GM13977 (cell line): ENCODE measurements around the gene TBC1D2B.
"Not testable (repeated sequence)": the region's sequence is repeated elsewhere in the genome, so short reads cannot be mapped to it uniquely, and the experiment has no call there.

Experiments used
- DNase-seq: peaks from one replicate; pipeline ENCODE4 v3.0.0; 2012; ENCODE audit warnings: low spot score
- CTCF ChIP-seq: IDR thresholded peaks from 2 replicates; pipeline ENCODE4 v1.5.1; 2012; ENCODE audit warnings: mild to moderate bottlenecking, control low read depth; ENCODE audit not compliant: insufficient read depth; ENCODE audit errors: extremely low read depth, missing control alignments
- in situ Hi-C: fragments of 300-500 bp; cut with MboI; formaldehyde crosslinking; loops from one replicate; pipeline ENCODE4 v1.12.0; 2022; ENCODE audit warnings: low sequenced_read_pairs, low pct_unique_long_range_greater_than_20kb, mixed read lengths, inconsistent platforms; ENCODE audit not compliant: unreplicated experiment

The TBC1D2B gene

GRCh38 chr15:77980098-77980497 is 97.4 kb downstream of the TBC1D2B start:
- no peak for DNase-seq
- no peak for TF ChIP-seq CTCF
- in situ Hi-C loops, result no loop called here

- in situ Hi-C loops, result not testable (repeated sequence)
These were observed 98.4 kb downstream of the TBC1D2B start for GRCh38 chr15:77979157-77979556.

GRCh38 chr15:77978759-77979145 is 98.8 kb downstream of the TBC1D2B start:
- DNase-seq, in situ Hi-C loops: not testable (repeated sequence)

More at GRCh38 chr15:77979157-77979556, 98.4 kb downstream of the TBC1D2B start:
- not testable (repeated sequence) for DNase-seq

- DNase-seq, in situ Hi-C loops: not testable (repeated sequence)
These were observed 99.4 kb downstream of the TBC1D2B start for GRCh38 chr15:77977903-77978758.

- DNase-seq, in situ Hi-C loops: not testable (repeated sequence)
These were observed 100.6 kb downstream of the TBC1D2B start for GRCh38 chr15:77976760-77977525.

- in situ Hi-C loops, result not testable (repeated sequence)
These were observed 101.4 kb downstream of the TBC1D2B start for GRCh38 chr15:77976095-77976450.

GRCh38 chr15:77975332-77976094 is 102.0 kb downstream of the TBC1D2B start:
- DNase-seq, result no peak
- in situ Hi-C loops, result no loop called here
- TF ChIP-seq CTCF, result no peak

More at GRCh38 chr15:77976095-77976450, 101.4 kb downstream of the TBC1D2B start:
- not testable (repeated sequence) for DNase-seq

- TF ChIP-seq CTCF, result no peak
- in situ Hi-C loops, result loop anchor here (25.0 kb wide), 1 partner anchor 263 kb away; the partner anchor contains the start of gene ACSBG1
- DNase-seq, result no peak
These were observed 102.8 kb downstream of the TBC1D2B start for GRCh38 chr15:77974416-77975331.
